8988T (cell line): Measurements from ENCODE around the gene TMEM184B.
"Not testable (repeated sequence)": the region's sequence is repeated elsewhere in the genome, so short reads cannot be mapped to it uniquely, and the experiment has no call there.

ENCODE experiments used
- DNase-seq: peaks from one replicate; pipeline ENCODE4 v3.0.0; 2011

TMEM184B gene

GRCh38 chr22:38246046-38246658, 26.7 kb downstream of the TMEM184B start:
- DNase-seq: no peak

- DNase-seq: no peak
Measured at GRCh38 chr22:38244106-38244505, 28.7 kb downstream of the TMEM184B start.

GRCh38 chr22:38243007-38243765, 29.6 kb downstream of the TMEM184B start:
- no peak for DNase-seq

- DNase-seq: peak; percentile 51
Measured at GRCh38 chr22:38240734-38241252, 32.0 kb downstream of the TMEM184B start.

- DNase-seq: peak; percentile 56
Measured at GRCh38 chr22:38239101-38239761, 33.6 kb downstream of the TMEM184B start.

GRCh38 chr22:38238519-38239071, 34.2 kb downstream of the TMEM184B start:
- no peak for DNase-seq

GRCh38 chr22:38236786-38237185, 36.0 kb downstream of the TMEM184B start:
- DNase-seq: no peak

- DNase-seq: no peak
Measured at GRCh38 chr22:38235240-38235850, 37.5 kb downstream of the TMEM184B start.

GRCh38 chr22:38233856-38234255, 39.0 kb downstream of the TMEM184B start:
- not testable (repeated sequence) for DNase-seq

GRCh38 chr22:38233427-38233826, 39.4 kb downstream of the TMEM184B start:
- no peak for DNase-seq

- no peak for DNase-seq
Measured at GRCh38 chr22:38232196-38232595, 40.6 kb downstream of the TMEM184B start.

GRCh38 chr22:38230916-38231315, 41.9 kb downstream of the TMEM184B start:
- DNase-seq: no peak

- no peak for DNase-seq
Measured at GRCh38 chr22:38230108-38230825, 42.5 kb downstream of the TMEM184B start.

GRCh38 chr22:38228873-38229740, 43.7 kb downstream of the TMEM184B start:
- DNase-seq: no peak

- no peak for DNase-seq
Measured at GRCh38 chr22:38228326-38228872, 44.4 kb downstream of the TMEM184B start.

- no peak for DNase-seq
Measured at GRCh38 chr22:38226853-38227649, 45.8 kb downstream of the TMEM184B start.

GRCh38 chr22:38223289-38223960, 49.4 kb downstream of the TMEM184B start:
- no peak for DNase-seq

GRCh38 chr22:38222797-38223119, 50.1 kb downstream of the TMEM184B start:
- DNase-seq: no peak

GRCh38 chr22:38221908-38222796, 50.7 kb downstream of the TMEM184B start:
- DNase-seq: no peak
